ENCODE measurements around the gene AMZ1. TPM values are rescaled to one million over a fixed set of nuclear protein-coding genes. Genes with fewer than 3 reads are reported as not detected.

The AMZ1 gene
- total RNA-seq, 1 donor = 0.36 TPM

- H3K4me3 ChIP-seq (ENCODE audit: low read depth, low read length) = no peak overlapping the region
- TF ChIP-seq, protein P1, sequence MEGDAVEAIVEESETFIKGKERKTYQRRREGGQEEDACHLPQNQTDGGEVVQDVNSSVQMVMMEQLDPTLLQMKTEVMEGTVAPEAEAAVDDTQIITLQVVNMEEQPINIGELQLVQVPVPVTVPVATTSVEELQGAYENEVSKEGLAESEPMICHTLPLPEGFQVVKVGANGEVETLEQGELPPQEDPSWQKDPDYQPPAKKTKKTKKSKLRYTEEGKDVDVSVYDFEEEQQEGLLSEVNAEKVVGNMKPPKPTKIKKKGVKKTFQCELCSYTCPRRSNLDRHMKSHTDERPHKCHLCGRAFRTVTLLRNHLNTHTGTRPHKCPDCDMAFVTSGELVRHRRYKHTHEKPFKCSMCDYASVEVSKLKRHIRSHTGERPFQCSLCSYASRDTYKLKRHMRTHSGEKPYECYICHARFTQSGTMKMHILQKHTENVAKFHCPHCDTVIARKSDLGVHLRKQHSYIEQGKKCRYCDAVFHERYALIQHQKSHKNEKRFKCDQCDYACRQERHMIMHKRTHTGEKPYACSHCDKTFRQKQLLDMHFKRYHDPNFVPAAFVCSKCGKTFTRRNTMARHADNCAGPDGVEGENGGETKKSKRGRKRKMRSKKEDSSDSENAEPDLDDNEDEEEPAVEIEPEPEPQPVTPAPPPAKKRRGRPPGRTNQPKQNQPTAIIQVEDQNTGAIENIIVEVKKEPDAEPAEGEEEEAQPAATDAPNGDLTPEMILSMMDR (IDR thresholded peaks at IDR 0.05; ENCODE audit: insufficient read depth, low read length) = no peak
- no peak for DNase-seq (ENCODE audit: low read depth)
Observed at GRCh38 chr7:2651847-2652735, 35.9 kb upstream of the AMZ1 start.

DNA sequence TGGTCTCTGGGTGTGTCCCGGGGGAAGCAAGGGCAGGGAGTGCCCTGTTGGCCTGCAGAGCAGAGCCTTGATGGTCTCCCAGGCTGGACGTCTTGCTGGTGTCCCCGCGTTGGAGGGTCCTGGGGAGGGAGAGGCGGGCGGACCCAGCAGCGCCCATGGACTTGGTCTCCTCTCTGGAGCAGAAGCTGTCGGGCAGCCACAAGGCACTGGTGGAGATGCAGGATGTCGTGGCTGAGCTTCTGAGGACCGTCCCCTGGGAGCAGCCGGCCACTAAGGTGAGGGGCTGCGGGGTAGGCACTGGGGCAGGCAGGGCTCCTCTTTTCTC is 35.3 kb upstream of the AMZ1 start:
- no peak overlapping the region for H3K4me3 ChIP-seq (ENCODE audit: low read depth, low read length)
- TF ChIP-seq, protein P1 (IDR thresholded peaks at IDR 0.05; ENCODE audit: insufficient read depth, low read length) = no peak
- no peak for DNase-seq (ENCODE audit: low read depth)

- no peak for DNase-seq (ENCODE audit: low read depth)
- no peak overlapping the region for H3K4me3 ChIP-seq (ENCODE audit: low read depth, low read length)
- TF ChIP-seq, protein P1 (IDR thresholded peaks at IDR 0.05; ENCODE audit: insufficient read depth, low read length) = no peak
Observed at GRCh38 chr7:2654059-2654458, 33.9 kb upstream of the AMZ1 start.

GRCh38 chr7:2655870-2656614 is 32.0 kb upstream of the AMZ1 start:
- no peak for DNase-seq (ENCODE audit: low read depth)
- TF ChIP-seq, protein P1 (IDR thresholded peaks at IDR 0.05; ENCODE audit: insufficient read depth, low read length) = no peak

GRCh38 chr7:2657208-2657607 is 30.8 kb upstream of the AMZ1 start:
- TF ChIP-seq, protein P1 (IDR thresholded peaks at IDR 0.05; ENCODE audit: insufficient read depth, low read length) = no peak
- no peak overlapping the region for H3K4me3 ChIP-seq (ENCODE audit: low read depth, low read length)
- DNase-seq (ENCODE audit: low read depth) = no peak

More at GRCh38 chr7:2655870-2656614, 32.0 kb upstream of the AMZ1 start:
- no peak overlapping the region for H3K4me3 ChIP-seq (ENCODE audit: low read depth, low read length)

GRCh38 chr7:2657920-2658671 is 29.9 kb upstream of the AMZ1 start:
- TF ChIP-seq, protein P1 (IDR thresholded peaks at IDR 0.05; ENCODE audit: insufficient read depth, low read length) = no peak
- no peak overlapping the region for H3K4me3 ChIP-seq (ENCODE audit: low read depth, low read length)
- no peak for DNase-seq (ENCODE audit: low read depth)

All from fibroblast of the aortic adventitia (primary cell).